IPS DF 19.7 (cell line): ENCODE data around the gene TMEM17.

Source experiments
- DNase-seq: peaks from one replicate; pipeline ENCODE4 v3.0.0-alpha.2; 2013; ENCODE audit warnings: low read depth, low spot score

The TMEM17 gene

DNA sequence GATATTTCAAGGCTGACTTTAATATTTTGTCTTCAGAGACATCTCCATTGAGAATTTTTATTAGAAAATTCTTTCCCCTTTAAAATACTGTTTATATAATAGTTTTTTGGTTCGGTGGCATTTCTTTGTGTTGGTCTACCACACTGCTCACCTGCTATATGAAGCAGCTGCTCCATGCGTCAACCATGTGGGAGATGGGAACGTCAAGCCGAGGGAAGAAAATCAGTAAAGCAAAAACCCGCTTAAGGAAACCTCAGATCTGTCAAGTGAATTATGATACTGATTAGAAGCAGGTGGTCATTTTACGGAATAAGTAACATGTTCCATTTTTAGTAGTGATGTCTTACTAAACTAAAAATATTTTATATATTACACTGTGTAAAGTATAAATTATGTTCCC lies 5.6 kb upstream of the TMEM17 start:
- no peak for DNase-seq

GRCh38 chr2:62506421-62506750 lies 391 bp upstream of the TMEM17 start:
- no peak for DNase-seq

- DNase-seq: no peak
These were observed 766 bp downstream of the TMEM17 start for GRCh38 chr2:62505109-62505749.

GRCh38 chr2:62504657-62505056 lies 1.3 kb downstream of the TMEM17 start:
- DNase-seq: no peak

- DNase-seq: no peak
These were observed 4.0 kb downstream of the TMEM17 start for GRCh38 chr2:62501794-62502500.

- DNase-seq: no peak
These were observed 4.9 kb downstream of the TMEM17 start for GRCh38 chr2:62501069-62501468.

DNA sequence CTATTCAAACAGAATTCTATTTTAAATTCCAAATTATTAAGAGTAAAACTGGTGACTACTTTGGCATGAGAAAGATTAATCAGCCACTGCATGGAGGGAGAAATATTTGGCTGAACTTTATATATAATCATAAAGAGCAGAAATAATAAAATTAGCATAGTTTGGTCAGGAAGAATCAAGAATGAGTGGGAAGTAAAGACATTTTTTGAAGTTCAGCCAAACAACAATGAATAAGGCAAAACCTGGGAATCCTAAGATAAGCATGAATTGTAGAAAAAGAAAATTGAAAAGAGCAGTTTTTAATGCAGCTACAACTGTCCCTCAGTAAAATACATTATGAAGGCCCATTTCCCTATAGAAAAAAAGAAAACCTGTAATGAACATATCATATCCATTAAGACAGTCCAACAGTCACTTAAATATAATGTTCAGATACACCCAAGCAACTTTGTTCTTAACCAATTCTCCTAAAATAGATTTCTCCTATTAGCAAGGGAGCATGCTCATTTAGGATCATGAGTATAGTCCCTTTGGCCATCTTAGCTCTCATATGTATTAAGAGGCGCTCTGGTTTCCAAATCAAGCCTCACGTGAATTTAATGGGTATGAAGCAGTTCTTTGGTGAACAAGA lies 6.5 kb downstream of the TMEM17 start:
- no peak for DNase-seq

- DNase-seq: no peak
These were observed 7.3 kb downstream of the TMEM17 start for GRCh38 chr2:62498739-62499138.

GRCh38 chr2:62495761-62496160 lies 10.2 kb downstream of the TMEM17 start:
- no peak for DNase-seq

- DNase-seq: no peak
These were observed 13.9 kb downstream of the TMEM17 start for GRCh38 chr2:62492048-62492447.

- DNase-seq: no peak
These were observed 16.3 kb downstream of the TMEM17 start for GRCh38 chr2:62489702-62490101.

DNA sequence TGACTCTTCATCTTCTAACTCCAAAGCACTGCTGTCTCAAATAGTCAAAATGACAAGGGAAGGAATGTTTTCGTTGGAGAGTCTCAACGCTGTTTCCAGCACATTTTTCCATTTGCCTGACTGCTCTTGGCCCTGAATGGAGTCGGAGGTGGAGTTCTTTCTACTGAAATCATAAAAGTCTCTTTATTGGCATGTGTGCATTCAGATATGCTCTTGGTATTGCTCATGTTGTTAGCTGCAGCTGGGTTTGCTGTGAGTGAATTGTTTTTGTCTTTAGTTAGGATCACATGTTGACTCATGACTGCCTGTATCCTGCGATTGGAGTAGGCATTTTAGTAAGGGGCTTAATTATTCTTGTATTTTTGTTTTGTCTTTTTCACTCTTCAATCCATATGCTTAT lies 16.8 kb downstream of the TMEM17 start:
- no peak for DNase-seq

DNA sequence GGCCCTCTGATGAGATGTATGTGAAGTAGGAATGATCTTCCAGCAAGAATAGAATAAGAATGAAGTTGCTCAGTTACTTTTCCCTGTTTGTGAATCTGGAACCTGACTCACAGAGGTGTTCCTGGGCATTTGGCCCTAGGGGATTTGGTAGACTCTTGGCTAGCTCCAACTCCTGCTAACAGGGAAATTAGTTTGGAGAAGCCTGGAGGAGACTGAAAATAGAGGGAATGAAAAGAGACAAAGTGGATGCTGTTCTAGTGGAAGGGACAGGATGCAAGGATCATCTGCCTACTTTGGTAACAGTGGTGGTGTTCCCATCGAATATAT lies 19.6 kb downstream of the TMEM17 start:
- no peak for DNase-seq

- DNase-seq: no peak
These were observed 20.1 kb downstream of the TMEM17 start for GRCh38 chr2:62485761-62486438.

- DNase-seq: no peak
These were observed 23.2 kb downstream of the TMEM17 start for GRCh38 chr2:62482558-62483352.

- no peak for DNase-seq
These were observed 26.1 kb downstream of the TMEM17 start for GRCh38 chr2:62479917-62480316.

GRCh38 chr2:62478093-62478580 lies 27.9 kb downstream of the TMEM17 start:
- no peak for DNase-seq

GRCh38 chr2:62477573-62477972 lies 28.4 kb downstream of the TMEM17 start:
- no peak for DNase-seq

- DNase-seq: no peak
These were observed 30.6 kb downstream of the TMEM17 start for GRCh38 chr2:62475172-62476011.

DNA sequence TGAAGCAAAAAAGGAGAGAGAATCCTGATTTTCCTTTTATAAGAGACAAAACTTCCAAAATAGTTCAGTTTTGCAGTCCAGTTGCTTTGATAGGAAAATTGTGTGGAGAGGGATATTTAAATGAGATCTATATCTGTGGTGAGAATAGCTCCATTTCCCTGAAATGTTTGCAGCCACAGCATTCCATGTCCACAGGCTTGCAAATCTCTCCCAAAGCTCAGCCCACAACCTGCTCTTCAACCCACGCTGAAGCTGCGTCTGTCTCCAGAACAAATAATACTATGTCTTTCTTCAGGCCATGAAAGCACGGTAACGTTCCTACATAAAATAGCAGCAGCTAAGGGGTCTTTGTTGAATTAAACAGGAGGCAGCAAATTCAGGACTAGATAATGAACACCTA lies 31.8 kb downstream of the TMEM17 start:
- DNase-seq: no peak
